HAP-1 (cell line): ENCODE results near the gene PHACTR3.
A peak's percentile ranks its signal among the peaks of the same experiment; 100 is the strongest.

Experiments
- DNase-seq, 2 experiments: peaks; one replicate each; pipeline ENCODE4 v3.0.0-alpha.2; 2016 to 2020; ENCODE audit warnings: low spot score in 2 of 2
- H3K27me3 ChIP-seq: fragments of 250-450 bp; sonication (Bioruptor Pico); 2 replicates; pipeline ENCODE4 v1.5.1; 2020; ENCODE audit warnings: low read depth, mild to moderate bottlenecking, moderate library complexity
- H3K36me3 ChIP-seq: fragments of 250-450 bp; sonication (Bioruptor Pico); replicated peaks from 2 replicates; pipeline ENCODE4 v1.5.1; 2020; ENCODE audit warnings: mild to moderate bottlenecking
- H3K4me1 ChIP-seq: fragments of 250-450 bp; sonication (Bioruptor Pico); 2 replicates; pipeline ENCODE4 v1.5.1; 2020; ENCODE audit warnings: mild to moderate bottlenecking
- H3K4me3 ChIP-seq: fragments of 250-450 bp; sonication (Bioruptor Pico); 2 replicates; pipeline ENCODE4 v1.5.1; 2020; ENCODE audit warnings: mild to moderate bottlenecking, moderate library complexity
- H3K9me3 ChIP-seq: fragments of 250-450 bp; sonication (Bioruptor Pico); 2 replicates; pipeline ENCODE4 v1.5.1; 2020; ENCODE audit warnings: mild to moderate bottlenecking, moderate library complexity
- in situ Hi-C: fragments of 300-500 bp; cut with MboI; formaldehyde crosslinking; loops from 3 replicates; pipeline ENCODE4 v1.14.3; 2020; ENCODE audit warnings: low sequenced_read_pairs, inconsistent platforms, mixed read lengths

Gene PHACTR3

GRCh38 chr20:59588236-59588855, 16.0 kb upstream of the PHACTR3 start:
- Histone ChIP-seq H3K4me1 (no peaks in the 10 kb centered on the region), H3K27me3 (no peaks in the 10 kb centered on the region; the same call in 1 of the 2 replicates), H3K36me3 (no peaks in the 10 kb centered on the region), H3K4me3 (no peak overlapping the region), H3K9me3 (no peaks in the 10 kb centered on the region)
- DNase-seq: no peak
- in situ Hi-C loops: no loop called here

GRCh38 chr20:59589086-59589684, 15.2 kb upstream of the PHACTR3 start:
- Histone ChIP-seq H3K36me3 (no peaks in the 10 kb centered on the region), H3K9me3 (no peaks in the 10 kb centered on the region), H3K4me3 (no peak overlapping the region), H3K4me1 (no peaks in the 10 kb centered on the region), H3K27me3 (peaks cover 5% of the 10 kb centered on the region)
- DNase-seq: no peak
- in situ Hi-C loops: no loop called here

DNA sequence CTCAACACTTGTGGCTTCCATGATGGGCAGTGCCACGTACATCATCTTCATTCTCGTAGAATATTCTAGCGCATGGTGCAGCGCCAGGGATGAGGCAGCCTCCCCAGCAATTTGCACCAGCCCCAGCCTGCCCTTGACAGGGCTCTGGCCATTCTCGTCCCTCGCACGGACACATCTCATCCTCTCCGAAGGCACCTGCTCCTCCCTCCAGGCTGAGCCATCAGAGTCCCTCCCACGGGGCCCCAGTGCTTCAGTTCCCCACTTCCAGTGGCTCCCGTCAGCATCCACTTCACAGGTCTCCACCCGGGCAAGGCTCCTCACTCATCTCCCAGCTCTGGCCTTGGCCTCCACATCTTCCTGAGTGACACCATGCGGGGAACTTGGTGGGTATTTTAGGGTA, 13.3 kb upstream of the PHACTR3 start:
- peaks cover 5% of the 10 kb centered on the region for H3K27me3 ChIP-seq
- no peak for DNase-seq
- in situ Hi-C loops: loop anchor here (10.0 kb wide), 1 partner anchor 164 kb away; no protein-coding TSS in a partner anchor
- H3K4me3 ChIP-seq: no peak overlapping the region
- H3K36me3 ChIP-seq: no peaks in the 10 kb centered on the region
- H3K4me1 ChIP-seq: no peaks in the 10 kb centered on the region
- no peaks in the 10 kb centered on the region for H3K9me3 ChIP-seq

DNA sequence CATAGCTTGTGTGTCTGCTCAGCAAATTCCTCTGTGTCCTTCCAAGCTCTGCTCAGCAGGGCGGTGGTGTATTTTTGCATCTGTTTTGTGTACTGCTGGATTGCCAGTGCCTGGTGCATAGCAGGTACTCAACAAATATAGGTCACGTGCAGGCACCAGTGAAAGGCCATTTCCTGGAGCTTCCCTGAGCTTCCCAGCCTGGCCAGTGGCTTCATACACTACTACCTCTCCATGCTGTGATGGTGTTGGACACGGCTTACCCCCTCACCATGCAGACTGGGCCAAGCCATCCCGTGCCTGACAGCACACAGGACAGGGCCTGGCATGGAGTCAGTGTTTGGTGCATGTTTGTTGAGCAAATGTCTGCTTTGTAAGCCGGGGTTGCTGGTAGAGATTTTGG, 7.7 kb upstream of the PHACTR3 start:
- no peaks in the 10 kb centered on the region for H3K36me3 ChIP-seq
- in situ Hi-C loops: loop anchor here (10.0 kb wide), 1 partner anchor 158 kb away; no protein-coding TSS in a partner anchor
- H3K27me3 ChIP-seq: peaks cover 8% of the 10 kb centered on the region
- DNase-seq: no peak
- H3K4me3 ChIP-seq: no peak overlapping the region
- H3K9me3 ChIP-seq: no peaks in the 10 kb centered on the region
- no peaks in the 10 kb centered on the region for H3K4me1 ChIP-seq

GRCh38 chr20:59597240-59597639, 7.1 kb upstream of the PHACTR3 start:
- Histone ChIP-seq H3K4me1 (no peaks in the 10 kb centered on the region), H3K4me3 (no peak overlapping the region), H3K27me3 (peaks cover 8% of the 10 kb centered on the region), H3K9me3 (no peaks in the 10 kb centered on the region), H3K36me3 (no peaks in the 10 kb centered on the region)
- no peak for DNase-seq
- in situ Hi-C loops: loop anchor here (10.0 kb wide), 1 partner anchor 158 kb away; no protein-coding TSS in a partner anchor

- Histone ChIP-seq H3K4me1 (no peaks in the 10 kb centered on the region), H3K4me3 (no peak overlapping the region)
- in situ Hi-C loops: loop anchor here (10.0 kb wide), 1 partner anchor 156 kb away; no protein-coding TSS in a partner anchor
These were observed 5.6 kb upstream of the PHACTR3 start for GRCh38 chr20:59598625-59599310.

DNA sequence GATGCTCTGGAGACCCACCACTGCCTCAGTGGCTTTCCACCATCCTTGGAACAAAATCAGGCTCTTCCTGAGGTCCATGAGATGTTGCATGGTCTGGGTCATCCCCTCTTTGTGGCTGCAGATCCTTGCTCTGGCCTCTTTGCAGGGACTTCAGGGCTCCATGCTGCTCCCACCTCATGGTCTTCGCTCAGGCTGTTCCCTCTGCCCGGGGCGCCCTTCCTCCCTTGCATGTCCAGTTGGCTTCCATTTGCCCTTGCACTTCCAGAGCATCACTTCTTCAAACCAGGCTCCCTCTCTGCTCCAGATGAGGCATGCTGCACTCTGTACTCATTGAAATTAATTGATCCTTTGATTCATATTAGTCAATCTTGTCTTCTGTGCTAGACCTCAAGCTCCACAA, 4.4 kb upstream of the PHACTR3 start:
- in situ Hi-C loops: loop anchor here (10.0 kb wide), 1 partner anchor 155 kb away; no protein-coding TSS in a partner anchor
- H3K27me3 ChIP-seq: peaks cover 5% of the 10 kb centered on the region
- no peak for DNase-seq

More at GRCh38 chr20:59598625-59599310, 5.6 kb upstream of the PHACTR3 start:
- Histone ChIP-seq H3K9me3 (no peaks in the 10 kb centered on the region), H3K36me3 (no peaks in the 10 kb centered on the region), H3K27me3 (peaks cover 5% of the 10 kb centered on the region)
- peak; percentile 13 to 49 for DNase-seq

DNA sequence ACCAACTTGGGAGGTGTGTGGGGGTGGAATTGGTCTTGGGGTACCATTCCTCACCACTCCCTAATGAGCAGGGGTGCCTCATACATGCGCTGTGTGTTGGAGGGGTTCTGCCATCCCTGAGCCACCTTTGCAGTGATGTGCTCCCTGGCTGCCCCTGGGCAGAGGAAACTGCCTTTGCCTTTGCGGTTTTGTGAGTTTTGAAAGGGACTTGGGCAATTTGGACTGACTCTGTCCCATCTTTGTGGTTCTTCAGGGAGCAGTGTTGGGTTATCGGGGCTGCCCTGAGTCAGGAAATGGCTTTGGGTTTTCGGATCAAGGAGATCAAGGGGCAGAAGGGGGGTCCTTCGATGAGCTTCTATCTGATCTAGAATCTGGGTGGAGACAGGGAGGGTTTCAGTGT, 3.9 kb upstream of the PHACTR3 start:
- in situ Hi-C loops: no loop called here
- Histone ChIP-seq H3K4me3 (no peak overlapping the region), H3K9me3 (no peaks in the 10 kb centered on the region), H3K27me3 (peaks cover 5% of the 10 kb centered on the region), H3K36me3 (no peaks in the 10 kb centered on the region), H3K4me1 (no peaks in the 10 kb centered on the region)
- no peak for DNase-seq

More for the DNA sequence above, 4.4 kb upstream of the PHACTR3 start:
- H3K4me3 ChIP-seq: no peak overlapping the region
- no peaks in the 10 kb centered on the region for H3K36me3 ChIP-seq
- H3K9me3 ChIP-seq: no peaks in the 10 kb centered on the region
- no peaks in the 10 kb centered on the region for H3K4me1 ChIP-seq

DNA sequence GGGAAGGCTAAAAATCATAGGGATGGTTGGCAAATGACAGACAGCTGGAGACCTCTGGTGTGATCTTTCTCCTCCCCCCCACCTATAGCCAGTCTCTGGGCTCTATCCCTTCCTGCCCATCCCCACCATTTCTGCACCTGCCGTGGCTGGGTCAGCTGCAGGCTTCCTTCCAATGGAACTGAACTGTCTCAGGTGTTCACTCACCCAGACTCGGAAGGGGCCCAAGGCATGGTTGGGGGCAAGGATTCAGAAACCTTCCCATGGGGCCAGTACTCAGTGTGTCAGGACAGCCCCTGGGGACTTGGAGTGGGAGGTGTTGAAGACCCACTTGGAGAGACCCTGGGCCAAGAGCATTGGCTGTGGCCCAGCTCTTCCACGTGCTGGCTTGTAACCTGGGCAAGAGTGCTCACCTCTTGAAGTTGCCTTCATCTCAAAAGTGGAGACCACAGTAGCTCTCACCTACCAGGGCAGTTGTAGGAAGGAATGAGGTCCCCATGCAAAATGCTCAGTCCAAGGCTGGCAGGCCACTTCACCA, 1.7 kb upstream of the PHACTR3 start:
- Histone ChIP-seq H3K27me3 (peaks cover 14% of the 10 kb centered on the region), H3K4me3 (no peak overlapping the region), H3K4me1 (no peaks in the 10 kb centered on the region), H3K36me3 (no peaks in the 10 kb centered on the region), H3K9me3 (no peaks in the 10 kb centered on the region)
- no peak for DNase-seq
- in situ Hi-C loops: no loop called here

DNA sequence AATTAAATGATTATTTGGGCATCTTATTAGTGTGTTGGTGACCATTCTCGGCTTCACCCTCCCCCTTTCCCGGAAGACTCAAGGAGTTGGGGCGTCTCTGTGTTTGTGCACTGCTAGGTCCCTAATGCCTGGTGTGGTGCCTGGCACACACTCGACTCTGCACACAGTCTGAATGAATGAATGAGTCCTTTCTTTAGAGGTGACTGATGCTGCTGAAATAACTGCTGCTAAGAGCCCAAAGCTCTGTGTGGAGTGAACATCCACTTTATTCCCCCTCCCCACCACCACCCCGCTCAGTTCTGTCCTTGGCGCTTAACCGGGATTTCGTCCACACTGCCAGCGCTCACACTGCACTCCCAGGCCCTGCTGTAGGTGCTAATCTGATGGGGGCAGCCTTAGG, 1.2 kb upstream of the PHACTR3 start:
- Histone ChIP-seq H3K4me1 (no peaks in the 10 kb centered on the region), H3K36me3 (no peaks in the 10 kb centered on the region), H3K27me3 (peaks cover 14% of the 10 kb centered on the region), H3K4me3 (no peak overlapping the region), H3K9me3 (no peaks in the 10 kb centered on the region)
- no peak for DNase-seq
- in situ Hi-C loops: no loop called here

DNA sequence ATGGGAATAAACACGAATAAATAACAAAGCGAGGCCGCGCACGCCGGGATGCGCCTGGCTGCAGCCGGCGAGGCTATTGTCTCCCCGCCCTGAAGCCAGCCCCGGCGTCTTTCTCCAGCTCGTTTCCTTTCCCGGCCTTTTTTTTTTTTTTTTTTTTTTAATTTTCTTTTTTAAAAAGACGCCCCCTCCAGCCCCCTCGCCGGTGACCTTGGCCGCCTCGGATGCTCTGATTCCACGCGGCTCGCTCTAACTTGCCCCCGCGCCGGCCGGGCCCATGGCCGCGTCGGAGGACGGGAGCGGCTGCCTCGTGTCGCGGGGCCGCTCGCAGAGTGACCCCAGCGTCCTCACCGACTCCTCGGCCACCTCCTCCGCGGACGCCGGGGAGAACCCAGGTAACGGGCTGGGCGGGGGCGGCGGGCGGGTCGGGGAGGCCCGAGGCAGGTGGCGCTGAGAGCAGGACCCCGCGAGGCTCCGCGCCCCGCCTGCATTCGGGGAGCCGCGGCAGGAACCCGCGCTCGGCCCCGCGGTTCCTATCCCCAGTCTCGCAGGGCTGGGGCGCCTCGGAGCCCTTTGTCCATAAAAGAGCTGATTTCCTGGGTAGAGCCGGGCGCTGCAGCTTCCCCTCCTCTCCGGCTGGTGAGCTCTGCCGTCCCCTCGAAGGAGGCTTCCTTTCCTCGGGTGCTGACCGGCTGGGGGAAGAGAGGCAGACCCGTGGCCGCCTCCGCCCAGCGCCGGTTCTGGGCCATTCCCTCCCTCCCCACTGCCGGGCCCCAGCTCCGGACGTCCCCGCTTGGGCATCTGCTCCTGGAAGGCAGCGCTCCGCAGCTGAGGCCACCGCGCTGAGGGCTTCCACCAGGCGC, 631 bp downstream of the PHACTR3 start:
- DNase-seq: no peak
- no peak overlapping the region for H3K4me3 ChIP-seq
- in situ Hi-C loops: no loop called here

GRCh38 chr20:59605601-59606364, 1.4 kb downstream of the PHACTR3 start:
- in situ Hi-C loops: no loop called here

More for the DNA sequence above, 631 bp downstream of the PHACTR3 start:
- H3K4me1 ChIP-seq: no peaks in the 10 kb centered on the region
- H3K27me3 ChIP-seq: peaks cover 14% of the 10 kb centered on the region
- no peaks in the 10 kb centered on the region for H3K9me3 ChIP-seq
- no peaks in the 10 kb centered on the region for H3K36me3 ChIP-seq

More at GRCh38 chr20:59605601-59606364, 1.4 kb downstream of the PHACTR3 start:
- H3K36me3 ChIP-seq: no peaks in the 10 kb centered on the region
- no peaks in the 10 kb centered on the region for H3K4me1 ChIP-seq
- DNase-seq: no peak
- no peaks in the 10 kb centered on the region for H3K9me3 ChIP-seq
- no peak overlapping the region for H3K4me3 ChIP-seq
- peaks cover 14% of the 10 kb centered on the region for H3K27me3 ChIP-seq
